Activated T-cell treated with anti-CD3 and anti-CD28 coated beads for 4 hours (primary cell): Measurements from ENCODE around the gene DGKH.
"Not testable (repeated sequence)": the region's sequence is repeated elsewhere in the genome, so short reads cannot be mapped to it uniquely, and the experiment has no call there.

Experiments used
- DNase-seq: peaks from one replicate; pipeline ENCODE4 v3.0.0-alpha.2; 2020

Gene DGKH

DNA sequence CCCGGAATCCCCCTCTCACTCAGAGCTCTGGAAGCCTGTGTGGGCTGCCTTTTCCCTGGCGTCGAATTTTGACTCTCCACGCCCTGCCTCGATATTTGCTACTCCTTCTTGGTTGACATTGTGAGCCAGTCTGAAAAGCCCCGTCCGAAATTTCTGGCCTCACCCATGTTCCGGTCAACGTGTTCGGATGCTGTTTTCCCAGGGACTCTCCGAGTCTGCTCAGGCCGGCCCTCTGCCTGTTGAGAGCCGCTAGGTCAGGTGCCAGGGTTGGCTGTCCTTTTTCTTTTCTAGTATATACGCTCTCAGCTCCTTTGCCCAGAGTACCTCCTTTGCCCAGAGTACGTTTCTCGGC is 6.8 kb upstream of the DGKH start:
- no peak for DNase-seq

DNA sequence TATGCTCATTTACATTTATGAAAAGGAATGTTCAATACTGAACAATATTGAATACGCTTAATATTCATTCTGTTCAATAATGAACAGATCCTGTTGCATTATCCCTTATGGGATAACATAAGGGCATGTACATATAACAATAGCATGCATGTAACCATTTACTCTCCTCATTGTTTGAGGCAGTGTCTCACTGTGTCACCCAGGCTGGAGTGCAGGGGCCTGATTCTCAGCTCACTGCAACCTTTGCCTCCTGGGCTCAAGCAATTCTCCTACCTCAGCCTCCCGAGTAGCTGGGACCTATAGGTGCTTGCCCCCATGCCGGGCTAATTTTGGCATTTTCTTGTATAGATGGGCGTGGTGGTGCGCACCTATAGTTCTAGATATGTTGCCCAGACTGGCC is 4.8 kb upstream of the DGKH start:
- DNase-seq, result no peak

DNA sequence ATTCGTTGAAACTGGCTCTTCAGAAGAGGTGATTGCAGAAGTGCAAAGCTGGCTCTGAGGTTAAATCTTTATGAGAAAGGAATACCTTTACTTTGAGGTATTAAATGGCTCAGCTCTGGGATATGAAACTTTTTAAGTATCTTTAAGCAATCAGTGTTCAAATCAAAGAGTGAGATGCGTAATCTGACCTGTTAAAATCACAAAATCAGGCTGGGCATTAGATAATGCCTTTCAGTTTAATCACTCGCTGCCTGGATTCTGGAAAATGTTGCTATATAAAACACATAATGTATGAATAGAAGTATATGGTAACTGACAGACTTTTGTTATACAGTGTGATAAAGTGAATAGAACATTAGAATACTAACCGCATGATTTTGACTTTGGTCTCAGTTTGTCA is 2.0 kb upstream of the DGKH start:
- DNase-seq, result no peak

DNA sequence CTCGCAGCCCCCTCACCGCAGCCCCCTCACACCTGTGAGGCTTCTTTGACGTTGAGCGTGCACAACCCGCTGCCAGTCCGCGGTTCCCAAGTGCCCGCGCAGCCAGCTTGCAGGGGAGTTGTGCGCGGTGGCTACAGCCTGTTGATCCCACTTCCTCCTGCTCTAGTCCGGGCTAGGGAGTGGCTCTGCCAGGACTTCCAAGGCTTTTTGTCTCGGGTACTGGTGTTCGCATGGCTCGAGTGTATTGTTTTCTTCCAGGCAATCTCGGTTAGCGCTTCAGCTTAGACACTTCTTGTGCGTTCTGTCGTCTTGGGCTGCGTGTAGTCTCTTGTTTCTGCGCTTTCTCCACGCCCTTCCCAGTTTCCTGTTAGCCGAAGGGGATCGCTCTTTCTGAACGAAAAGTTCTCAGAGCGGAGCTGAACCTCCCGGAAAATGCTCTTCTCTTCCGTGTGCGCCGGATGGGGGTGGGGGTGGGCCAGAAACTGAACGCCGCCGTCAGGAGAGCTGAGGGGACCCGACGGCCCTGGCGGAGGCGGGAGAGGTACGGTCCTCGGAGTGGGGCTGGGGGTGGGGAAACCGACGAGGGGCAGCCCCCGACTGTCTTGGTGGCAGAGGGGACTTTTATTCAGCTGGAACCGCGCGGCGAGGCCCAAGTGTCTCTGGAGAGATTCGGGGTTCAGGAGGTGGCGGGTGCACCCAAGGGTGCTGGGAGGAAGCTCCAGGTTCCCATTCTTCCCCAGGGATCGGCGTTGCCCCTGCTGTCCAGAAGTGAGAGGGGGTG is 697 bp upstream of the DGKH start:
- DNase-seq, result no peak

DNA sequence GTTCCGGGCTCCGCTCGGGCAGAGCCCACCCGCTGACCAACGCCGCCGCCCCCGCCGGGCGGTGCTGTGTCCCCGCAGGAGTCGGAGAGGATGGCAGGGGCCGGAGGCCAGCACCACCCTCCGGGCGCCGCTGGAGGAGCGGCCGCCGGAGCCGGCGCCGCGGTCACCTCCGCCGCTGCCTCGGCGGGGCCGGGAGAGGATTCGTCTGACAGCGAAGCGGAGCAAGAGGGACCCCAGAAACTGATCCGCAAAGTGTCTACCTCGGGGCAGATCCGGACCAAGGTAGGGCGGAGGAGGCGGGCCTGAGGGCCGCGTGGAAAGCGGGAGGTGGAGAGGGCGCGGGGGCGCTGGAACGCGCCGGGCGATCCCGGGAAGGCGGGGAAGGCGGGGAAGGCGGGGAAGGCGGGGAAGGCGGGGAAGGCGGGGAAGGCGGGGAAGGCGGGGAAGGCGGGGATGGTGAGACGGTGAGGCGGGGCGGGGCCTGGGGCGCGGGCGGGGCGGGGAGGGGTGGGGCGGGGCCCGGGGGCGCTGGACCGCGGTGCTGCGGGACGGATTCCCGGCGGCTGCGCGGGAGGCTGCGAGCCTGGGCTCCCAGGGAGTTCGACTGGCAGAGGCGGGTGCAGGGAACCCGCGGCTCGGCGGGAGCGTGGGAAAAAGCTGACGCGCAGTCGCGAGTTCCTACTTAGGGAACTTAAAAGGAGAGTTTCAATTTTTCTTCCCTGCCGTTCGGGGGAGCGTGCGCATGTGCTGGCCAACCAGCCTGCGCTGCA is 421 bp downstream of the DGKH start:
- DNase-seq, result peak; percentile 43

DNA sequence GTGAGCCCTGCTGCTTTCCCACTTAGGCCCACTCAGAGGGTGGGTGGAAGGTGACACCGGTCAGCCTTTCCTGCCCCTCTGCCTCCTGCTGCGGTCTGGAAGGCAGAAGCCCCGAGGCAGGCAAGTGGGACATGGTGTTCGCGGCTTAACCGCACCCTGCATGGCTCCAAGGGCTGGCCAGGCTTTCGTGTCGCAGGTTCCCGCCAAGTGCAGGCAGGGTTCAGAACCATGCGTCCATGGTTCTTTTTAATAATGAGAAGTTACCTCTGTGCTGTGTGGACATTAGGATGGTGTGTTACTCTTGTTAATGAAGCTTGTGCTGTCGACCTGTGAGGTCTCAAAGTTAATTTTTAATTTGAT is 986 bp downstream of the DGKH start:
- no peak for DNase-seq

DNA sequence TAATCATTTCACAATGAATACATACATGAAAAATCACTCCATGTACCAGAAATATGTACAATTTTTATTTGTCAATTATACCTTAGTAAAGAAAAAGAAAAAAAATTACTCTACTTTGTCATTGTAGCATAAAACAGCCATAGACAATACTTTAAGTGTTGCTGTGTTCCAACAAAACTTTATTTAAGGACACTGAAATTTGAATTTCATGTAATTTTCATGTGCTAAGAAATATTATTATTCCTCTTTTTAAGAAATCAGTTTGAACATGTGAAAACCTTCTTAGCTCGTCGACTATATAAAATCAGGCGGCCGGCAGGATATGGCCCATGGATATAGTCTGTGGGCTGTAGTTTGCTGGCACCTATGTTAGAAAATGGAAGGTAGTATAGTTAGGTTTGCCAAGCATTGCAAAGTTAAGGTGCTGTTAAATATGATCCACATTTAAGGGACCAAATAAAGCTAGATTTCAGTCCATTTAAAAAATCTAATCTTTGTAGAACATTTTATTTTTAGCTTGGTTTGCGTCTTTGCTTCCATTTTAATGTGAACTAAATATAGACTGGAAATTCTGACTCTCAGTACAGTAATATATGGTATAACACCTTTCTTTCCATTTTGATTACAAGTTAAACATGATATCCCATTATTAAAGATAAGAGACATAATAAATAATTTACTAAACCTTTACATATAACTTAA is 6.5 kb downstream of the DGKH start:
- no peak for DNase-seq

DNA sequence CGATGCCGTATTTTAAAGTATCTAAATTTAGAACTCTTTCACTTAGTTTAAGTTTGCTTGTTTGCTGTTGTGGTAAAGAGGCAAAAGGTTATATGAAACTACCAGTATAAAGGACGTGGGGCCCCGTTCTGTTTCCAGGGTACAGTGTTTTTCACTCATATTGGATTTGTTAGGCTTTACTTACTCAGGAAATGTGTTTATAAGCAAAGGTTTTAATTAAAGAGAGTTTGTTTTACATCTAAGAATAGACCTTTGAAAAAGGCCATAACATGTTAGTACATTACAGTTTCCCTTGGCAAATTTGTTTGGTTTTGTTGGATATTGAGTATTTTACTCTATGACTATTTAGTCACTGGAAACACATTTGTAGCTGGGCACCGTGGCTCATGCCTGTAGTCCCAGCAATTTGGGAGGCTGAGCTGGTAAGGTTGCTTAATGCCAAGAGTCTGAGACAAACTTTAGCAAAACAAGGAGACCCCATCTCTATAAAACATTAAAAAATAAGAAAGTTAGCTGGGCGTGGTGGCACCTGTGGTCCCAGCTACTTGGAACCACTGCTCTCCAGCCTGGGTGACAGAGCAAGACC is 7.1 kb downstream of the DGKH start:
- DNase-seq, result no peak

DNA sequence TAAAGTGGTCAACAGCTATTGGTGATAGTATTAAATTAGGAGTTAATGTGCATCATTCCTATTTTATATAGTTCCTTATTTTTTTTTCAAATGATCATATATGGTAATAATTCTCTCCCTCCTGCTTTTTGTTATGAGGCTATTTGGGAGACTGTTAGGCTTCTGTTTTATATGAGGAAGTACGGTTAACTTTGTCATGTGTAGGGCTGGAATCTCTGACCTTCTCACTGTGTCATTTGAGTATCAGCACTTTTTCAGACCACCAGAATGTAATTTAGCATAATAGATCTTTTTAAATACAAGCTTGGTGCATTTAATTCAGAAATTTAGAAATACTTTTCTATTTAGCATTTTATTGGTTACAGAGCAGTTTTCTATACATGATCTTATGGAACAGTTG is 7.7 kb downstream of the DGKH start:
- DNase-seq, result no peak

DNA sequence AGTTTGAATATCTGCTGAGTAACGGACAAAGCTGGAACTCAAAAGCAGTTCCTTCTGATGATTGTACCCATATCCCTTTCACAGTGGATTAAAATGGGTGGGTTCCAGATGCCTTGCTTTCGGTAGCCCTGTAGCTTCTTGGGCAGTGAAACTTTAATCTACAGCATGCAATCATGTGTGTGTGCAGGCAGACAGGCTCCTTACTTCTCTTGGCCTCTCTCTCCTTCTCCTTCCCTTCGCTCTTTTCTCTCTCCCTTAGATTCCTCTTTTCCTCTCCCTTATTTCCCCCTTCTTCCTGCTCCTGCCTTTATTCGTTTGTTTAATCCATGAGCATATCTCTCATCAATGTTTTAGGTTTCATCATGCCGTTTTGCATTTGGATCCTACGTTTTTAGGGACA is 8.1 kb downstream of the DGKH start:
- DNase-seq, result no peak

DNA sequence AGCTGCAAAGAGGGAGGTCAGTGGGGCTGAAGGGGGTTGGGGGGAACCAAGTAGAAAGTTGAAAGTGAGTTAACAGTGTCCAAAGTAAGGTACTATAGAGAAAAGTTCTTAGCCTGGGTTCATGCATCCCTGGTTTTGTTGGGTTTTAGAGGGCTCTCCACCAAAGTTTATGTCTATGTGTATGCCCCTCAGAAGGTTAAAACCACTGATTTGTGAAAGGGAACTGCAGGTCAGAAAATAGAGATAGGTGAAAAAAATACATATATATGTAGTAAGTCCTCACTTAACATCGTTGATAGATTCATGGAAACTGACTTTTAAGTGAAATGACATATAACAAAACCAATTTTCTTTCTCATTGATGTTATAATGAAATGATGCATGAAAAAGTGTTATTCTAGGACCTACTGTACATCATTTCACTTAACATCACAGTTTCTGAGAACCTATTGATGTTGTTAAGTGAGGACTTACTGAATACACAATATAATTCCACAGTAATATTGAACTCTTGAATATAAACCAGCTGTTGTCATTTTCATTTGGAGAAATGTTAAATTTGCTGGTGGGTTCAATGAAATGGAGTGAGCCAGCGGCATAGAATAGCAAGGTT is 9.6 kb downstream of the DGKH start:
- no peak for DNase-seq

DNA sequence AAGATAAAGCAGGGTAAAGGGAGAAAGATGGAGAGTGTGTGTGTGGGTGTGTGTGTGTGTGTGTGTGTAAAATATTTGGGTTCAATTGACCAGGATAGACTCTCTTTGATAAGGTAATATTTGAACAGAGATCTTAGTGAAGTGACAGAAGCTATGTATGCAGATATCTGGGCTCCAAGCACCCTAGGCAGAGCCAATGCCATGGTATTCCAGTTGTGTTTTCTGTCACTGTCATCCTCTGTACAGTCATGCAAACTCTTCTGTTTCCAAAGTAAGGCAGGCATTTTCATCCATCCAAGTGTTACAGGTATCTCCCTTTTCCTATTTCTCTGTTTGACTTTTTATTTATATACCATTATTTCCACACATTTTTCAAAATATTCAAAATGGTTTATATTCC is 13.5 kb downstream of the DGKH start:
- DNase-seq, result no peak

DNA sequence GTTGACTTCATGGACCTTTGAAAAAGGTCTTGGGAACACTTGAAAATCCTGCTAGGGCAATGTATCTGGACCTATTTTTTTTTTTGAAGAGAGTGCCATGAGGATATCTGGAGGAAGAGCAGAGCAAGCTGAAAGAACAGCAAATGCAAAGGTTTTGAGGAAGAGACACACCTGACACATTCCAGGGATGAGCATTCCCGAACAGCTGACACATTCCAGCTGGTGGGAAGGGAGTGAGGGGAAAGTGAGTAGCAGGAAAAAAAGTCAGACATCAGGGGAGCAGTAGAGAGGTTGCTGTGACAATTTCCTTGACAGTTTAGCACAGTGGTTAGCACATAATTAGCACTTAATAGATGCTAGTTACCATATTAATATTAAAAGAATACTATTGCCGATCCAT is 14.7 kb downstream of the DGKH start:
- no peak for DNase-seq

DNA sequence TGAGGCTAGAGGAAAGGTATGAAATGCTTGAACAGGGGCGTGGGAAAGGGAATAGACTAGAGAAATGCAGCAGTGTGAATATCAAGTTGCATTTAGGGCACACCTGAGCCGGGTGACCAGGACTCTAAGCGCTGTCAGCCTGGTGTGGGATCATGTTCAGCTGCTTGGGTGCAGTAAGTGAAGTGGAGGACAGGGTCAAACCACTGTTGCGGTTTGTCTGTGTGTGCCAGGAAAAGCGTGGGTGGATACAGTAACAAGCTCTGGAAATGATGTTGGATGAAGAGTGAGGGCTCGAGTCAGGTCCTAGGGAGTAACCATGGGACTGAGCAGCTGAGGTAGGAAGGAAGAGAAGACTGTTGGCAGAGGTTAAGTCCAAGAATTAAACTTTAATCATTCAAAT is 15.8 kb downstream of the DGKH start:
- no peak for DNase-seq

DNA sequence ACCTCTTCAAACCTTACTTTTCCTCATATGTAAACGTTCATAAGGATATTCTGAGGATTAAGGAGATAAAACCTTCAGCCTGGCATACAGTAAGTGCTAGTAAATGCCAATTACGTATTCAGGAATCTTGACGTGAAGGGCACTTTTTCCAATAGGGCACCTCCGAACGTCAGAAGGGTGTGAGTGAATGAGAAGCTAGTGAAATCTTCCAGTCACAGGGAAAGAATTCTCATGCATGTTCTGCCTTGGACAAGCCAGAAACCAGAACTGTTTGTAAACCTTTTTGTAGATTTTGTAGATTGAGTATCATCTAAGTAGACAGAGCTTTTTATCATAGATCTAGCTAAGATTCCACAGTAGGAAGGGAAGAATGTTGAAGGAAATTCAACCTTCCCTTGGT is 16.5 kb downstream of the DGKH start:
- no peak for DNase-seq

DNA sequence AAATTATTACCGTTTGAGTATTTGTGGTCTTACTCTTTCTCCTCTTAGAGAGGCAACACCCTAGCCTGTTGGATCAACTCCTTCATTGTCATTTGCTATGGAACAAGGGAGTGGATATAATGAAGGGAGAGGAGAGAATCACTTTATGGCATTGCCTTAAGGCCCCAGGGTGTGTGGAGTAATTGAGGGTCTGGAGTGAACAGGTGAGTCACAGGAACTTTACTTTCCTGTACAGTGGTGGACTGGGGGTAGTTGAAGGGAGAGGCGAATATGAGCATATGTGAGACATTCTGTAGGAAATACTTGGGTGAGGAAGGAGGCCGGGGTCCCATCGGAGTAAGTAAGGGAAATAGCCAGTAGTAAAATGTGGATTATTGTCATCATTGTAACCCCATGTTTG is 17.0 kb downstream of the DGKH start:
- no peak for DNase-seq

DNA sequence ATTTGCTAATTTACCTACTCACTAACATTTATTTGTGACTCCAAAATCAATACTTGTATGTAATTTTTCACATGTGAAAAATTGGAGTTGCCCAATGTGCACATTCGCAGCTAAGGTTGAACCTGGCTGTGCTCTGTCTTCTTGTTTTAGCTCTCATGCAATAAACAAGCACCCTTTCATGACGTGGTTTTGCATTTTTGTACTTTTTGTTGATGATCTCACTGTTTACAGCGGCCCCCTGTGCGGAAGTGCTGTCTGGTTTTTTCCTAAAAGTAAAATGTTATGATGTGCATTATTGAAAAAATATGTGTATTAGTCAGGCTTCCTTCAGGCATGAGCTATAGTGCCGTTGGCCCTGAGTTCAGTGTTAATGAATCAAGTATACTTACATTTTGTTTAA is 18.1 kb downstream of the DGKH start:
- no peak for DNase-seq

DNA sequence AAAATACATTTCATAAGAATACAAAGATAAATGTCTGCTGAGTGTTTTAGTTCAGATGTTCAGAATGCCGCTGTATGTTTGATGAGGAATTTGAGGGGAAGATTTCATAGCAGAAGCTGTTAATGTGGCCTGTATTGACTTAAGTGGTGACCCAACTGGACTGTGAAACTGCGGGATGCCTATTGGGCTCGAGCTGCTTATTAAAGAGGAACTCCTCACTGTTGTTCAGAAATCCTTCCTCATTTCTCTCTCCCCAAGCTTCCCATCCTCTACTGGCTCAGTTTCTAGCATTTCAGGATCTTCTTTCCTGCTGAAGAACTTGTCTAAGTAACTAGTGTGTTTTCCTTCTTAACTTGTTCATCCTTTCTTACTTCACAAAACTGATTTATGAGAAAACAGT is 20.4 kb downstream of the DGKH start:
- no peak for DNase-seq

DNA sequence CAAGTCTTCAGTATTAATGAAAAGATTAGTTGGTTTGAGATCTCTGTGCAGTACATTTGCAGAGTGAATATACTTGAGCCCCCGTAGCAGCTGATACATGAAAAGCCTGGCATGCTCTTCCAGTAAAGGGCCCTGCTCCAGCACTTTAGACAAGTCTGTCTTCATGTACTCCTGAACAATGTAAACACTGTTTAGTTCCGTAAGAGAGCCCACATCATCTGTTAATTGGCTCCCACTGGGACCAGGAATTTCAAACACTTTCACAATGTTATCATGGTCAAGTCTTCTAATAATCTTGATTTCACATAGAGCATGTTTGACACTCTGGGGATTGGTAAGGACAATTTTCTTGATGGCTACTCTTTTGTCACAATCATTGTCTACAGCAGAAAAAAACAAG is 22.2 kb downstream of the DGKH start:
- not testable (repeated sequence) for DNase-seq

DNA sequence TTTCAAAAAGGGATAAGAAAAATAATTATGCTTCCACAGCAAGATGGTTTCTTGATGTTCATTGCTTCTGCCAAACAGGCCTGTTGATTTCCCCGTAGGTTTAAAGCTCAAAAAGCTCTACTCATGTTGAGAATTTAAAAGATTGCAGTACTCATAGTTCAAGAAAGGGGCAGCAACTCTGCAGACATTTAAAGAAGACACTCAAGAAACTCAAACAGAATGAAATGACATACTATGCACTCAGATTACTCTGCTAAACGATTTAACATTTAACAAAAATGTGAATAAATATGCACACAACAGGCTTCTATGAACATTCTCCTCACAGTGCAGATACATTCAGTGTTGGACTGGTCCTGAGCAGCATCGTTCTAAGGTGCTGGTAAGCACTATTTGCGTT is 22.7 kb downstream of the DGKH start:
- DNase-seq, result not testable (repeated sequence)

DNA sequence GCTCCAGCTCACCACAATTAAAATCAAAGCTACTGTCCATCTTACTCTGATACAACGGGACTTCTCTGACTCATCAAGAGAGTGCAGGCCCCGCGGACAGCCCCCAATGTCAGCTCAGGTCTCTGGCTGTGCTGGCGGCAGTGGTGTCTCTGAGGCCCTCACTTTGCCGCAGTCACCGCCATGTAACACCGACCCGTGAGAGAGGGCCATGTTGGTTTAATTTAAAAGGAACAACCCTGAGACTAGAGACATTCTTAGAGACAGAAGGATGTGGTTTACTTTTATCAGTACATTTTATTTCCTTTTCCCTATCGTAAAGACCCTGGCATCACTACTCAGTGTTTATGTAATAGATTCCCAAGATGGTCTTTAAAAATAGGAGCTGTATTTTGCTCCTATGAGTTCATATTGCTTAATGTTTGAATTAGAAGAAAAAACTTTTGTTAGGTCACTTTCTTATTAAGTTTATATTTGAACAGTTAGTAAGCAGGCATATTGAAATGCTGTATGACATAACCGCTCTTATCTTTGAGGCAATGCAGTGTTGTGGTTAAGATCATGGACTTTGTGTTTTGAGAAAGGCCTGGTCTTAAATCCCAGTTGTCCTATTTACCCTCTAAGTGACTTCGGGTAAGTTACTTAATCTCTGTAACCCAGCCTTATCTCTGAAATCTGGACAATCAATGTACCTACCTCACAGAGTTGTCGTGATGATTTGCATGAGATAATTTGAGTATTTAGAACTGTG is 23.4 kb downstream of the DGKH start:
- DNase-seq, result no peak

DNA sequence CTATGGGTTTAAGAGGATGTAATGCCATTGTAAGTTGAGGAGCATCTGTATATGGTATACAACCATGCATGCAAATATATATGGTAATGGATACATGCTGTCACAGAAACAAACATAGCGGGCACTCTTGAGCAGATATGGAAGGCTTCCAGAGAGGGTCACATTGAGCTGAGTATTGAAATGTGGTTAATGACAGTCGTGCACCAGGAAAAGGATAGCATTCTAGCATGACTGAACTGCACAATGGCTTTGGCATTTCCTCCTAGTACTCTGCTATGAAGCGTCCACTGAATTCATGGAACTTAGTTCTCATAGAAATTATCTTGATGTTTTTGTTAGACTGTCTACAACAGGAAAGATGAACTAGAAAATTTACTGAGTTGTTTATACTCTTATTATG is 25.2 kb downstream of the DGKH start:
- no peak for DNase-seq

DNA sequence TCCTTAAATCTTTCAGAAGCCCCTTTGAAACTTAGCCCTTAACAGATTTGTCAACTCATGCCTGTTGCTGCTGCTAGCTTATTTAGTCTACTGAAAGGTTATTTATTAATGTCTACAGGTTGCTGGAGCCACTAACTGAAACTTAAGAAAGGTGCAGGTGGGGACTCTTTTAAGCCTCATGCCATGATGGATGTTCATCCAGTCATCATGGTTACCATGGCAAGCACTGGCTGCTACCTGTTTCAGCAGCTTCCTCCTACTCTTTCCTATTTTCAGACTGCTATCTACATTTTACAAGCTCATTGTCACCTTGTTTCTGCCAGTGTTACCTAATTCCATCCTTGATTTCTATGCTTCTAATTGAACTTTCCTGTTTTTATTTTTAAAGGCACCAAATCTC is 27.1 kb downstream of the DGKH start:
- no peak for DNase-seq
